IMR-90 (cell line): ENCODE measurements around the gene EDC4.
A peak's percentile ranks its signal among the peaks of the same experiment; 100 is the strongest.

Experiments
- BHLHE40 ChIP-seq: fragments of 150-350 bp; IDR thresholded peaks from 2 replicates; pipeline ENCODE4 v1.6.1; 2016; ENCODE audit warnings: mild to moderate bottlenecking, low read depth, low read length
- CTCF ChIP-seq: conservative IDR thresholded peaks from 2 replicates; pipeline ENCODE4 v1.5.1; 2012; ENCODE audit warnings: mild to moderate bottlenecking, low read depth, low read length, improper control_type of control experiment
- ELK1 ChIP-seq: fragments of 150-350 bp; IDR thresholded peaks from 2 replicates; pipeline ENCODE4 v1.6.1; 2016; ENCODE audit warnings: low read depth, mild to moderate bottlenecking, low read length, moderate library complexity, borderline replicate concordance
- NFE2L2 ChIP-seq: fragments of 150-350 bp; IDR thresholded peaks from 2 replicates; pipeline ENCODE4 v1.6.1; 2016; ENCODE audit warnings: low read depth, mild to moderate bottlenecking, low read length
- POLR2A ChIP-seq: IDR thresholded peaks from 2 replicates; pipeline ENCODE4 v1.6.1; 2012; ENCODE audit warnings: mild to moderate bottlenecking, low read depth, low read length

- TF ChIP-seq CTCF (no peak), POLR2A (no peak), BHLHE40 (peak; percentile 34; the same call in 1 of the 2 replicates), NFE2L2 (peak; percentile 40), ELK1 (no peak)
These were observed 15.2 kb upstream of the EDC4 start for GRCh38 chr16:67857547-67858233.
